NCI-H2196 (cell line): ENCODE data around the gene ATP5PF.
A peak's percentile ranks its signal among the peaks of the same experiment; 100 is the strongest.
"Not testable (repeated sequence)": the region's sequence is repeated elsewhere in the genome, so short reads cannot be mapped to it uniquely, and the experiment has no call there.

ENCODE experiments used
- DNase-seq: peaks from one replicate; lab custom pipeline; 2025; ENCODE audit not compliant: unreplicated experiment; lab: John Stamatoyannopoulos, UW

The ATP5PF gene

GRCh38 chr21:25734904-25735645 lies at the start of gene ATP5PF, which contains the start of gene GABPA:
Gene ATP5PF, minus strand, starts transcription at chr21:25734904. Its CDS starts 5,110 bp downstream, at chr21:25729794.
Gene GABPA, plus strand, starts transcription at chr21:25734972. Its CDS starts 6,627 bp downstream, at chr21:25741599.
- peak; percentile 95 for DNase-seq

GRCh38 chr21:25778126-25778875 lies 43.6 kb upstream of the ATP5PF start:
- DNase-seq = not testable (repeated sequence)

- DNase-seq = no peak
Observed at GRCh38 chr21:25776440-25776839, 41.7 kb upstream of the ATP5PF start.

- no peak for DNase-seq
Observed at GRCh38 chr21:25772686-25773085, 38.0 kb upstream of the ATP5PF start.

GRCh38 chr21:25767921-25768320 lies 33.2 kb upstream of the ATP5PF start:
- no peak for DNase-seq

- no peak for DNase-seq
Observed at GRCh38 chr21:25764065-25764464, 29.4 kb upstream of the ATP5PF start.

GRCh38 chr21:25760677-25761076 lies 26.0 kb upstream of the ATP5PF start:
- no peak for DNase-seq

- no peak for DNase-seq
Observed at GRCh38 chr21:25760061-25760460, 25.4 kb upstream of the ATP5PF start.

- no peak for DNase-seq
Observed at GRCh38 chr21:25759573-25759972, 24.9 kb upstream of the ATP5PF start.

GRCh38 chr21:25757531-25757930 lies 22.8 kb upstream of the ATP5PF start:
- no peak for DNase-seq

- DNase-seq = no peak
Observed at GRCh38 chr21:25756190-25756932, 21.7 kb upstream of the ATP5PF start.

GRCh38 chr21:25752416-25752815 lies 17.7 kb upstream of the ATP5PF start:
- DNase-seq = no peak

GRCh38 chr21:25750085-25750484 lies 15.4 kb upstream of the ATP5PF start:
- no peak for DNase-seq

GRCh38 chr21:25744854-25745253 lies 10.2 kb upstream of the ATP5PF start:
- DNase-seq = no peak

- DNase-seq = no peak
Observed at GRCh38 chr21:25742900-25743299, 8.2 kb upstream of the ATP5PF start.

- DNase-seq = no peak
Observed at GRCh38 chr21:25737421-25737820, 2.7 kb upstream of the ATP5PF start.

GRCh38 chr21:25735646-25736597 lies 1.2 kb upstream of the ATP5PF start:
- DNase-seq = peak; percentile 74

- DNase-seq = no peak
Observed at GRCh38 chr21:25734654-25734903, 125 bp downstream of the ATP5PF start.

- no peak for DNase-seq
Observed at GRCh38 chr21:25733859-25734653, 648 bp downstream of the ATP5PF start.
